ENCODE measurements around the gene EGFR. TPM values are rescaled to one million over a fixed set of nuclear protein-coding genes. Genes with fewer than 3 reads are reported as not detected.

Gene EGFR
- total RNA-seq, 2 experiments from 2014 or later = not detected

DNA sequence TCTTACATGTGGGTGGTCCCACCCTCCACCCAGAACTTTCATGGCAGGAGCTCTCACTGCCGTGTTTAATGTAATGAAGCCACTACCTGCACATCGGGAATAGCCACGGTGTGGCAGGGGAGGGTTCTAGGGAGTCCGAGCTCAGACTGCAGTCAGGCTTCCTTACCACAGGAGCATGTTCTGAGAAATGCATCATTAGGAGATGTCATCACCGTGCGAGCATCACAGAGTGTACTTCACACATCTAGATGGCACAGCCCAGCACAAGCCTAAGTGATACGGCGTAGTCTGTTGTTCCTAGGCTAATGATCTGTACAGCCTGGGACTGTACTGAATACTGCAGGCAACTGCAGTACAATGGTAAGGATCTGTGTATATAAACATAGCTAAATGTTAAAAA is 193.4 kb downstream of the EGFR start:
- ChIA-PET CTCF (no interaction called here), POLR2A (interaction anchor here (0.6 kb wide), 1 partner anchor 82 kb away, joined by 3 read pairs; no protein-coding TSS in a partner anchor)
- DNase-seq = no peak
- Mint-ChIP-seq H3K27me3 (peaks cover 1% of the 10 kb centered on the region), H3K36me3 (ENCODE audit: low read depth) (no peaks in the 10 kb centered on the region), H3K9me3 (no peaks in the 10 kb centered on the region), H3K4me3 (no peak overlapping the region), H3K27ac (no peak overlapping the region), H3K4me1 (no peaks in the 10 kb centered on the region)

DNA sequence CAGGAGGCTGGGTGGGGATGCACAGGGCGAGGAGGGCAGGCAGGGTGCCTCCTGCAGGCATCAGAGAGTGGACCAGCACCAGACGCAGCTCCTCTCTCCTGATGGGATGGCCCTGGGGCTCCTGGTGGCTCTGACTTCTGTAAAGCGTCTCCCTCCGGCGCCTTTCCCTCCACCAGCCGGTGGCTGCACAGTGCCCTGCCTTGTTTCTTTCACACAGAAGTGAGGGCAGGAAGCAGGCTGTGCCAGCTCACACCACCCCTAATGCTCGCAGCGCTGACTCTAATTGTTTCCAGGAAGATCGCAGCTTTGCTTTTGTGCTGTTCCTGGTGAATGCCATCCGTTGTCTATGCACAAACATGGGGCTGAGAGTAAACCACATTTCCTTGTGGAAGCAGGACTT is 194.0 kb downstream of the EGFR start:
- Mint-ChIP-seq H3K9me3 (no peaks in the 10 kb centered on the region), H3K27ac (no peak overlapping the region), H3K4me3 (no peak overlapping the region), H3K27me3 (peaks cover 1% of the 10 kb centered on the region), H3K4me1 (no peaks in the 10 kb centered on the region), H3K36me3 (ENCODE audit: low read depth) (no peaks in the 10 kb centered on the region)
- ChIA-PET CTCF (no interaction called here), POLR2A (no interaction called here)
- no peak for DNase-seq

DNA sequence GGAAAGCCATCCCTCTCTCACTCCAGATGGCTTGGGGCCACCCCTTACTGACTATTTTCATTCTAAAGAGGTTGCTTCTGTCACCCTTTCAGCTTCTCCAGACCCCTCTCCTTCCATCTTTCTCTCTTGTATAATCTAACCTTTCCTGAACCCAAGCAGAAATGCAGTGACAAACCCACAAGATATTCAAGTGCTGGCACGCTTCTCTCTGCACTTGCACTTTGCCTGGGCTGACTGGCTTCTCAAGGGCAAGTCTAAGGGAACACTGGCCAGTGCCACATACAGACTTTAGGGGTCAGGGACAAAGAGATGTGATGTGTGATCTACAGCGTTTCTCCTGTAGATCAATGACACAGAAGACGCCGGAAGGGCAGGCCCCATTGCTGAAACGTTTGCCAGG is 195.9 kb downstream of the EGFR start:
- Mint-ChIP-seq H3K4me1 (no peaks in the 10 kb centered on the region), H3K4me3 (no peak overlapping the region), H3K9me3 (no peaks in the 10 kb centered on the region), H3K36me3 (ENCODE audit: low read depth) (no peaks in the 10 kb centered on the region), H3K27ac (no peak overlapping the region), H3K27me3 (peaks cover 1% of the 10 kb centered on the region)
- no peak for DNase-seq
- ChIA-PET POLR2A (no interaction called here), CTCF (no interaction called here)

DNA sequence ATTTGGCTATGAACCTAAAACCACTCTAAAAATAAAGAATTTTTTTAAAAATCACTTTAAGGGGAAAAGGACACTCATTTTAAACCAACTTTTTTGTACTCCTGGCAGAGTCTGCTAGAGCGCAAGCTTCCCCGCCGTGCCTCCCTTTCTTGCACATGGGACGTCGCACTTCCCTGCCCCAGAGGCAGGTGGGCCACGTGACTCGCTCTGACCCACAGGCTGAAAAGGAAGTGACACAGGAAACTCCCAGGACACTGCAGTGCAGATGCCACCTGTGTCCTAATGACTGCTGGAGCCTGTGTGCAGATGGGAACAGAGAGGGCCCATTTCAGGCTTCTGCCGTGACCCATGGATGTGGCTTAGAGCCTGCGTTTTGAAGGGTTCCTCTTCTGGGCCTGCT is 204.2 kb downstream of the EGFR start:
- DNase-seq = no peak
- no peak overlapping the region for H3K27ac Mint-ChIP-seq
- H3K27me3 Mint-ChIP-seq = peaks cover 2% of the 10 kb centered on the region
- H3K4me1 Mint-ChIP-seq = no peaks in the 10 kb centered on the region
- ChIA-PET CTCF (no interaction called here), POLR2A (no interaction called here)
- no peak overlapping the region for H3K4me3 Mint-ChIP-seq
- no peaks in the 10 kb centered on the region for H3K36me3 Mint-ChIP-seq (ENCODE audit: low read depth)
- no peaks in the 10 kb centered on the region for H3K9me3 Mint-ChIP-seq

DNA sequence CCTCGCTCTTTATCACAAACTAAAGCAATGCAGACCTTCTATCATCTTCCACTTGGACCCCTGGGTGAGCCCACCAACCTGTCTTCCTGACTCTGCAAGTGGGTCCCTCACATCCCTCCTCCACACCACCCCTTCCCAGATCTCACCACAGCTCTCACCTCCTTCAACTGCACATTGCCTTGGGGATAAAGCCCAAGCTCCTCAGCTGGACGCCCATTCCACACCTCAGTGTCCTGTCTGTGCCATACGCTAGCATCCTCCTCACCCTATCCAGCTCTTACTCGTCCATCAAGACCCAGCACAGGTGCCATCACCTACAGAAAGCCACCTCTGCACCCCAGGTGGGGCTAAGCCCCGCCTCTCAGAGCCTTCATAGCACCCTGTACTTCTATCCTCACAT is 205.3 kb downstream of the EGFR start:
- CTCF ChIA-PET = no interaction called here
- H3K27ac Mint-ChIP-seq = no peak overlapping the region
- no peaks in the 10 kb centered on the region for H3K4me1 Mint-ChIP-seq
- no peak overlapping the region for H3K4me3 Mint-ChIP-seq
- peaks cover 5% of the 10 kb centered on the region for H3K27me3 Mint-ChIP-seq
- H3K9me3 Mint-ChIP-seq = no peaks in the 10 kb centered on the region
- no peaks in the 10 kb centered on the region for H3K36me3 Mint-ChIP-seq (ENCODE audit: low read depth)
- no peak for DNase-seq
- POLR2A ChIA-PET = no interaction called here

DNA sequence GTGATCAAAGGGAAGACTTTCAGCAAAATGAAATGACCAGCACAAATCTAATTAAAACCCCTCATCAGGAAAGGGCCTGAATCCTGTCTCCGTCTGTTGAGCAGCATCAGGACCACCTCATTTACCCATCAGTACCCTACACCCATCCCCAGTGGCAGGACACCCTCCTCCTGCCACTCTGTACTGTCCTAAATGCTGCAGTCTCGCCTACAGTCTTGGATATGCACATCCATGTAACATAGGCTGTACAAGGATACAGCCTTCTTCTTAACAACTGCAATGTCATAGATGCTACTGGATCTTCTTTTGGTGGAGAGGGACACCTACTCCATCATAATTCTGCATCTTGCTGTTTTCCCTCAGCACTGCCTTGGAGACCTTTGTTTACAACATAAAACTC is 206.0 kb downstream of the EGFR start:
- Mint-ChIP-seq H3K27ac (no peak overlapping the region), H3K4me3 (no peak overlapping the region), H3K36me3 (ENCODE audit: low read depth) (no peaks in the 10 kb centered on the region), H3K27me3 (peaks cover 9% of the 10 kb centered on the region), H3K4me1 (no peaks in the 10 kb centered on the region), H3K9me3 (no peaks in the 10 kb centered on the region)
- CTCF ChIA-PET = no interaction called here
- DNase-seq = no peak
- POLR2A ChIA-PET = no interaction called here

DNA sequence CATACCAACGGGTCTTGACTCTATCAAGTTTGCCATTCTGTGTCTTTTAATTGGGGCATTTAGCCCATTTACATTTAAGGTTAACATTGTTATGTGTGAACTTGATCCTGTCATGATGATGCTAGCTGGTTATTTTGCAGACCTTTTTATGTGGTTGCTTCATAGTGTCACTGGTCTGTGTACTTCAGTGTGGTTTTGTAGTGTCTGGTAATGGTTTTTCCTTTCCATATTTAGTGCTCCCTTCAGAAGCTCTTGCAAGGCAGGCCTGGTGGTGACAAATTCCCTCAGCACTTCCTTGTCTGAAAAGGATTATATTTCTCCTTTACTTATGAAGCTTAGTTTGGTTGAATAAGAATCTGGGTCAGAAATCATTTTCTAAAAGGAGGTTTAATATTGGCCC is 211.2 kb downstream of the EGFR start:
- Mint-ChIP-seq H3K9me3 (peaks cover 3% of the 10 kb centered on the region), H3K27me3 (peaks cover 19% of the 10 kb centered on the region), H3K4me1 (no peaks in the 10 kb centered on the region), H3K36me3 (ENCODE audit: low read depth) (no peaks in the 10 kb centered on the region), H3K4me3 (no peak overlapping the region), H3K27ac (no peak overlapping the region)
- ChIA-PET POLR2A (no interaction called here), CTCF (no interaction called here)
- no peak for DNase-seq

DNA sequence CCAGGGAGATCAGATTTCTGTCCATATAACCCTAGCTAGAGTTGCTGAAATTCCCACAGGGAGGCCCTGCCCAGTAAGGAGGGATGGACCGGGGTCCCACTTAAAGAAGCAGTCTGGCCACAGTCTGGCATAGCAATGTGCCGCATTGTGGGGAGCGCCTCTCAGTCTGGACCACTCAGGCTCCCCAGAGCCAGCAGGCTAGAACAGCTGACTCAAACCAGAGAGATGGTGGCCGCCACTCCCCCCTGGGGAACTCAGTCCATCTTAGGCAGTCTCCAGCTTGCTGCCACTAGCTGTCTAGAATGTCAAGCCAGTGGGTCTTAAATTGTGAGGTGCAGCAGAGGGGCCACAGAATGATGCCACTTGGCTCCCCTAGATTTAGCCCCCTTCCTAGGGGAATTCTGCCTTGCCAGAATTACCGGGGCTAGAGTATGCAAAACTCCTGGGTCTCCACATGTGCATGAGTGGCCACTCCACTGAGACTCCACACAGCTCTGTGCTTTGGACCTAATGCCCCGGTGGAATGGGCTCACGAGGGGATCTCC is 213.0 kb downstream of the EGFR start:
- H3K9me3 Mint-ChIP-seq = peaks cover 3% of the 10 kb centered on the region
- no peaks in the 10 kb centered on the region for H3K36me3 Mint-ChIP-seq (ENCODE audit: low read depth)
- H3K27me3 Mint-ChIP-seq = peaks cover 19% of the 10 kb centered on the region
- no peak for DNase-seq
- no peak overlapping the region for H3K27ac Mint-ChIP-seq
- H3K4me3 Mint-ChIP-seq = no peak overlapping the region
- ChIA-PET CTCF (no interaction called here), POLR2A (no interaction called here)
- no peaks in the 10 kb centered on the region for H3K4me1 Mint-ChIP-seq

DNA sequence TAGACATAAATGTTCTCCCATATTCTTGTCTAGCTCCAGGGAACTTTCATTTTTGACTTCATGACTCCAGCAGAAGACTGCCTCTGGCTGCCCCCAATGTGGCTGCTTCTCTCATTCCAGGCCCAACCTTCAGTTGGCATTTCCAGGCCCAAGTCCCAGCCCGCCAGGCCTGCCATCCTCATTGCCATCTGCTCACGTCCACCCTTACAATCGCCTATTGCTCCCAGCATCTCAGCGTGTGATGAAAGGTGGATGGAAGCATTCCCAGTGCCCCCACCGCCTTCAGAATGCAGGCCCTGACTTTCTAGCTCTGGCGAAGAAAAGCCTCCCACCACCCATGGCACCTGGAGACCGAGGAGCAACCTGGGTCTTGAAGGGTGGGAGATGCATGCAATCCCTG is 214.2 kb downstream of the EGFR start:
- POLR2A ChIA-PET = no interaction called here
- H3K4me1 Mint-ChIP-seq = no peaks in the 10 kb centered on the region
- CTCF ChIA-PET = no interaction called here

DNA sequence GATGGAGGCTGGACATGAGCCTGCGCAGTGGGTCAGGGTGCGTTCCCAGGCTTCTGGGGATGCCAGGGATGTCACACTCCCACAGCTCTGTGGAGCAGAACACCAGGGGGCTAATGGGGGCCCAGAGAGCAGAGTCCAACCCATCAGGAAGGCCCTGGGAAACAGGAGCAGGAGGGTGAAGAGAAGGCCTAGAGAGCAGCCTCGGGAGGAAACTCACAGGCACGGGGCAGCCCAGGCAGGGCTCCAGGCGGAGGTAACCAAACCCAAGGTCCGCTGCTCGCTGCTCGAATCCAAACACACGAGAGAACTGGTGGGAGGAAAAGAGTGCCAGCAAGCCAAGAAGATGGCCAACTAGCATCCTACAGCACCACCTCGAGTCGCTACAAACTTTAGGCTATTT is 215.6 kb downstream of the EGFR start:
- Mint-ChIP-seq H3K9me3 (peaks cover 3% of the 10 kb centered on the region), H3K4me3 (no peak overlapping the region), H3K27ac (no peak overlapping the region), H3K4me1 (no peaks in the 10 kb centered on the region), H3K36me3 (ENCODE audit: low read depth) (no peaks in the 10 kb centered on the region), H3K27me3 (peaks cover 11% of the 10 kb centered on the region)
- ChIA-PET POLR2A (no interaction called here), CTCF (no interaction called here)
- DNase-seq = no peak

More for the DNA sequence above, 214.2 kb downstream of the EGFR start:
- Mint-ChIP-seq H3K27ac (no peak overlapping the region), H3K9me3 (peaks cover 3% of the 10 kb centered on the region), H3K36me3 (ENCODE audit: low read depth) (no peaks in the 10 kb centered on the region), H3K27me3 (peaks cover 17% of the 10 kb centered on the region), H3K4me3 (no peak overlapping the region)
- DNase-seq = no peak

DNA sequence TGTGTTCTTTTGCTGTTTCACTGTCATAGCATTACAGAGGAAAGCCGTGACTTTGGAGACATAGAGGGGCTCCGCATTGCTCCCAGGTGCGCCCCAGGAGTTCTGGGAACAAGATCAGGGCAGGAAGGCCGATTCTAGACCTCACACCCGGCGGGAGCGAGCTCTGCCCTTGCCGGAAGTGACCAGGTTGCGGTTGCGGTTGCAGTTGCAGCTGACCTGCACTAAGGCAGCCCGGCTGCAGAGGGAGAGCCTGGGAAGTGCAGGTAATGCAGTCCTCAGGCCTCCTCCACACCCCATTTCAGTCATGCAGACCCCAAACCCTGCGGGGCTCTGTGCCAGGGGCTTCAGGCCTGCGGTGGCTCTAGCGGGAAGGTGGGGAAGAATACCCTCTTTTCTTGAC is 216.3 kb downstream of the EGFR start:
- Mint-ChIP-seq H3K4me1 (no peaks in the 10 kb centered on the region), H3K36me3 (ENCODE audit: low read depth) (no peaks in the 10 kb centered on the region), H3K4me3 (no peak overlapping the region), H3K27ac (no peak overlapping the region), H3K9me3 (peaks cover 3% of the 10 kb centered on the region), H3K27me3 (peaks cover 9% of the 10 kb centered on the region)
- ChIA-PET CTCF (no interaction called here), POLR2A (no interaction called here)
- no peak for DNase-seq

DNA sequence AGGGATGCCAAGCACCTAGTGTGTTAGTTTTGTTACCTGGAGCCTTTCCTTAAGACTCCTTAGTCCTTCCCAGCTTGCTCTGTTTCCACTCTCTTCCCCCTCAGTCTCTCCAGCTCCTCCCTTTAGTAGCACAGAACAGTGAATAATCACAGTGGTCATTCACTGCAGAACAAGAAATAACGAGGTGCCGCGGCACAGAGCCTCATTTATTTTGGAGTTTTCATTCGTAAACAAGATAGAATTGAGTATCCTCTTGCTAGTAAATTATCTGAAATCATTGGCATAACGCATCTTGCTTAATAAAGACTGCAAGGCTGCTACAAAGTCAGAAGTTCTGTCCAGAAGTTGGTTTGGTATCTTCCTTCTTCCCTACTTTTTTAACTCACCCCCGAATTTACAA is 217.0 kb downstream of the EGFR start:
- ChIA-PET POLR2A (no interaction called here), CTCF (no interaction called here)
- peaks cover 3% of the 10 kb centered on the region for H3K27me3 Mint-ChIP-seq
- no peaks in the 10 kb centered on the region for H3K9me3 Mint-ChIP-seq
- H3K36me3 Mint-ChIP-seq (ENCODE audit: low read depth) = no peaks in the 10 kb centered on the region
- no peaks in the 10 kb centered on the region for H3K4me1 Mint-ChIP-seq
- H3K4me3 Mint-ChIP-seq = no peak overlapping the region
- no peak for DNase-seq
- no peak overlapping the region for H3K27ac Mint-ChIP-seq

DNA sequence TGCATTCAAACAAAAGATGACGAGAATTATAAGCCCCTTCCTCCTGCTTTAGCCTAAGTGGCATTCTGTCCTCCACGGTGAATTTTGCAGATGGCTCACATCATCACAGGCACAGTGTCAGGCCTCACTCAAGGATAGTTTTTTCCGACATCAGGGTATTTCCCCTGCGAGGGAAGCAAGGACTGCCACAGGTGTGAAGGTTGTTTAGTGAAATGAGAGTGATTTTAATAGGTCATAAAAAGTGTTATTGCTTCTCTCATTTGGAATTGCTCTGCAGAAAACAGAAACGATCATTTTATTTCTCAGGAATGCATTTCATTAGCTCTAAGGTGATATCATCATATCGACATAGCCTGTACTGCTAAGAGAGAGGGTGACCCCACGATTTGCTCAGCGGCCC is 217.7 kb downstream of the EGFR start:
- POLR2A ChIA-PET = no interaction called here
- CTCF ChIA-PET = no interaction called here

DNA sequence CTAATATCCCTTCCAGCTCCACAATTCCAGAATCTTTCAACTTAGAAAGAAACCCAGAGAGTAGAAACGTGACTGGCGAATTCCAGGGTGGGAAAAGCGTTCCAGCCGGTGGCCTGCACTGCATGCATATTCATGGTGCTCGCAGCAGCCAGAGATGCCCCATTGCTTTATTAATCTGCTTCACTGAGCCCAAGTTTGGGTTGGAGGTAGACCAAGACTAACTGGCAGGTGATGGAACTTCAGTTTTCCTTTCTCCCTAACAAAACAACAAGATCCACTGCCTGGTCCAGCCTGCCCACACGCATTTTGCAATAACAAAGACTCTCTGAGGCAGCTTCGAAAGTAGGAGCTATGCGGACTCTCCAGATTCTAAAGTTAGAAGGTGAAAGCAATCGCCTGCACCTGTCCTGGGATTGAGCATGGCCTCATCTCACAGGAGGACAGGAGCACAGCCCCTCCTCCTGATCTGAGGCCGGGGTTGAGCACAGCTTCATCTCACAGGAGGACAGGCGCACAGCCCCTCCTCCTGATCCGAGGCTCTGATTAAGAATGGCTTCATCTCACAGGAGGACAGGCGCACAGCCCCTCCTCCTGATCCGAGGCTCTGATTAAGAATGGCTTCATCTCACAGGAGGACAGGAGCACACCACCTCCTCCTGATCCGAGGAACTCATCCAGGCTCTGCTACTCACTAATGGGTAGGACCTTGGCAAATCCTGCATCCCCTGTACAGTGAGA is 218.5 kb downstream of the EGFR start:
- no peaks in the 10 kb centered on the region for H3K27me3 Mint-ChIP-seq
- ChIA-PET CTCF (no interaction called here), POLR2A (no interaction called here)
- DNase-seq = no peak
- H3K4me3 Mint-ChIP-seq = no peak overlapping the region
- no peaks in the 10 kb centered on the region for H3K36me3 Mint-ChIP-seq (ENCODE audit: low read depth)
- H3K27ac Mint-ChIP-seq = no peak overlapping the region
- H3K4me1 Mint-ChIP-seq = no peaks in the 10 kb centered on the region
- H3K9me3 Mint-ChIP-seq = no peaks in the 10 kb centered on the region

More for the DNA sequence above, 217.7 kb downstream of the EGFR start:
- Mint-ChIP-seq H3K9me3 (no peaks in the 10 kb centered on the region), H3K27me3 (no peaks in the 10 kb centered on the region), H3K27ac (no peak overlapping the region), H3K4me3 (no peak overlapping the region), H3K4me1 (no peaks in the 10 kb centered on the region), H3K36me3 (ENCODE audit: low read depth) (no peaks in the 10 kb centered on the region)
- DNase-seq = no peak

All from activated CD4-positive, alpha-beta T cell treated with anti-CD3 and anti-CD28 coated beads, Interleukin-2, amount 10 ng/mL, durations not matched to agents 7 days and 5 days (primary cell).